SK-N-SH (cell line): Measurements from ENCODE around the gene NEK10. TPM values are rescaled to one million over a fixed set of nuclear protein-coding genes. Genes with fewer than 3 reads are reported as not detected.

ENCODE experiments used
- CTCF ChIA-PET: fragments of 300-600, 350-600 bp; formaldehyde crosslinking; extraction: SDS; loops from one replicate; lab custom pipeline; 2021; lab: Yijun Ruan, JAX
- POLR2A ChIA-PET: fragments of 350-600 bp; sonication (Branson Sonifier 250); formaldehyde crosslinking; extraction: SDS; loops from one replicate; lab custom pipeline; 2020; ENCODE audit warnings: antibody characterized with exemption, inconsistent platforms; lab: Yijun Ruan, JAX
- DNase-seq: peaks from one replicate; pipeline ENCODE4 v3.0.0; 2012
- H2AFZ ChIP-seq: fragments of 200-600 bp; sonication (generic); 2 replicates; pipeline ENCODE4 v1.8.1; 2016; ENCODE audit warnings: antibody characterized with exemption, mild to moderate bottlenecking, low read depth
- H3F3A ChIP-seq: fragments of 200-600 bp; sonication (generic); replicated peaks from 2 replicates; pipeline ENCODE3; 2016; ENCODE audit warnings: antibody characterized with exemption, mild to moderate bottlenecking; ENCODE audit not compliant: insufficient read depth
- H3K27ac ChIP-seq, 2 experiments: fragments of 200-500 bp in 1 of 2; fragments of 200-600 bp in 1 of 2; sonication (Bioruptor generic) in 1 of 2; sonication (generic), shearing (Covaris generic) in 1 of 2; 2 replicates each; pipeline versions ENCODE4 v1.5.1 to v1.6.1; 2014 to 2016; ENCODE audit warnings: low read depth in 2 of 2, inconsistent platforms in 1 of 2, low read length in 1 of 2, mild to moderate bottlenecking in 1 of 2, mixed read lengths in 1 of 2
- H3K27me3 ChIP-seq: fragments of 200-600 bp; sonication (generic), shearing (Covaris generic); 2 replicates; pipeline ENCODE4 v1.6.1; 2016; ENCODE audit warnings: mixed run types; ENCODE audit not compliant: insufficient read depth
- H3K36me3 ChIP-seq, 2 experiments: fragments of 200-500 bp in 1 of 2; fragments of 200-600 bp in 1 of 2; sonication (Bioruptor generic) in 1 of 2; sonication (generic) in 1 of 2; replicated peaks in 1 of 2; 2 replicates each; pipeline versions ENCODE3 to v1.5.1; 2014 to 2016; ENCODE audit warnings: low read length in 1 of 2, mild to moderate bottlenecking in 1 of 2; ENCODE audit not compliant: insufficient read depth in 2 of 2, control insufficient read depth in 1 of 2
- H3K4me1 ChIP-seq, 2 experiments: fragments of 200-500 bp in 1 of 2; fragments of 200-600 bp in 1 of 2; sonication (Bioruptor generic) in 1 of 2; sonication (generic), shearing (Covaris generic) in 1 of 2; 2 replicates each; pipeline versions ENCODE4 v1.5.1 to v1.6.1; 2014 to 2016; ENCODE audit warnings: low read depth in 1 of 2, low read length in 1 of 2, mixed run types in 1 of 2; ENCODE audit not compliant: insufficient read depth in 2 of 2, control insufficient read depth in 1 of 2
- H3K4me2 ChIP-seq: fragments of 200-600 bp; sonication (generic), shearing (Covaris generic); 2 replicates; pipeline ENCODE4 v1.6.1; 2017; ENCODE audit warnings: mixed run types
- H3K4me3 ChIP-seq, 2 experiments: fragments of 200-500 bp in 1 of 2; fragments of 200-600 bp in 1 of 2; sonication (Bioruptor generic) in 1 of 2; sonication (generic), shearing (Covaris generic) in 1 of 2; 2 replicates each; pipeline versions ENCODE4 v1.5.1 to v1.8.1; 2014 to 2016; ENCODE audit warnings: low read depth in 2 of 2, inconsistent platforms in 1 of 2, low read length in 1 of 2, mild to moderate bottlenecking in 1 of 2, mixed read lengths in 1 of 2, moderate library complexity in 1 of 2
- H3K79me2 ChIP-seq: fragments of 200-600 bp; sonication (generic); 2 replicates; pipeline ENCODE4 v1.8.1; 2017; ENCODE audit warnings: mild to moderate bottlenecking; ENCODE audit not compliant: insufficient read depth
- H3K9ac ChIP-seq: fragments of 200-600 bp; sonication (generic); 2 replicates; pipeline ENCODE4 v1.6.1; 2017; ENCODE audit warnings: mixed run types
- H3K9me2 ChIP-seq: fragments of 200-600 bp; sonication (generic); 2 replicates; pipeline ENCODE4 v1.6.1; 2017; ENCODE audit warnings: mixed run types
- H3K9me3 ChIP-seq: fragments of 200-600 bp; sonication (generic); 2 replicates; pipeline ENCODE4 v1.6.1; 2017; ENCODE audit warnings: mixed run types, mild to moderate bottlenecking, moderate library complexity
- H4K20me1 ChIP-seq: fragments of 200-600 bp; sonication (generic); 2 replicates; pipeline ENCODE4 v1.6.1; 2017; ENCODE audit warnings: mild to moderate bottlenecking, mixed run types; ENCODE audit not compliant: insufficient read depth
- MEF2A ChIP-seq: IDR thresholded peaks from 2 replicates; pipeline ENCODE4 v1.4.0; 2012; ENCODE audit warnings: low read depth, borderline replicate concordance
- RAD21 ChIP-seq: IDR thresholded peaks from 2 replicates; pipeline ENCODE4 v1.6.1; 2012; ENCODE audit warnings: mild to moderate bottlenecking, low read length
- SIN3A ChIP-seq: IDR thresholded peaks from 2 replicates; pipeline ENCODE4 v1.6.1; 2012; ENCODE audit warnings: low read depth, mild to moderate bottlenecking, low read length, moderate library complexity, borderline replicate concordance
- WGBS: methylation state at CpG from one replicate; pipeline ENCODE4 v1.1.6; 2017; ENCODE audit warnings: low lambda C conversion rate; 5-methylcytosine and 5-hydroxymethylcytosine counted together
- polyA plus RNA-seq, 3 experiments: library from polyadenylated mRNA; depleted of rRNA; stranded (reverse); fragments of >200 nt; gene quantifications; 2 replicates each; pipeline ENCODE4 v1.2.3, GENCODE V29; 2012
- TF ChIP-seq, protein P1 (sequence below): IDR thresholded peaks from 2 replicates; pipeline ENCODE4; 2012
- TF ChIP-seq, protein P2 (sequence below): IDR thresholded peaks from 2 replicates; pipeline ENCODE4 v1.4.0; 2012; ENCODE audit warnings: low read depth
- TF ChIP-seq, protein P3 (sequence below): IDR thresholded peaks from 2 replicates; pipeline ENCODE4 v1.6.1; 2012; ENCODE audit warnings: mild to moderate bottlenecking, low read depth, low read length, moderate library complexity

NEK10 gene
- polyA plus RNA-seq, 1 of the 3 experiments (the other 2 are of a cell fraction) = 1.0 TPM

DNA sequence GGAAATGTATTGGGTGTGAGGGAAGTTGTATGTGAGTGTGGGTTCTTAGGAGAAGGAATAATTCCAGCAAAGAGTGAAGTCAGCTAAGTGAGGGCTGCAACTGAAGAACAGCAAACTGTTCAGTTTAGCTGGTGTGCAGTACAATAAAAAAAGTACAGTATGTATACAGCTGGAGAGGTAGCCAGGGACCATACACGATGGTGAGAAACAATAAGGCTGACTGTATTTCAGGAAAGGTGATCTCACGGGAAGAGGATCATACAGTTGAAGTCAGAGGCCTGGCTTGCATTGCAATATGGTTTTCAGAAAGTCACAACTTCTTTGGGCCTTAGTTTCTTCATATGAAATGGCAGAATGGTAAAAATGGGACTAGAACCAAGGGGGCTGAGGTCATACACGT lies 222.4 kb downstream of the NEK10 start:
- H3K27ac ChIP-seq = no peak overlapping the region
- H3F3A ChIP-seq = no peaks in the 10 kb centered on the region
- no peaks in the 10 kb centered on the region for H3K36me3 ChIP-seq
- H2AFZ ChIP-seq = peak overlapping the region; percentile 16; the same call in 1 of the 2 replicates
- H3K9ac ChIP-seq = no peak overlapping the region
- H4K20me1 ChIP-seq = no peaks in the 10 kb centered on the region
- H3K9me3 ChIP-seq = no peaks in the 10 kb centered on the region
- TF ChIP-seq, protein P1, sequence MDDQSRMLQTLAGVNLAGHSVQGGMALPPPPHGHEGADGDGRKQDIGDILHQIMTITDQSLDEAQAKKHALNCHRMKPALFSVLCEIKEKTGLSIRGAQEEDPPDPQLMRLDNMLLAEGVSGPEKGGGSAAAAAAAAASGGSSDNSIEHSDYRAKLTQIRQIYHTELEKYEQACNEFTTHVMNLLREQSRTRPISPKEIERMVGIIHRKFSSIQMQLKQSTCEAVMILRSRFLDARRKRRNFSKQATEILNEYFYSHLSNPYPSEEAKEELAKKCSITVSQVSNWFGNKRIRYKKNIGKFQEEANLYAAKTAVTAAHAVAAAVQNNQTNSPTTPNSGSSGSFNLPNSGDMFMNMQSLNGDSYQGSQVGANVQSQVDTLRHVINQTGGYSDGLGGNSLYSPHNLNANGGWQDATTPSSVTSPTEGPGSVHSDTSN = no peak
- TF ChIP-seq, protein P2, sequence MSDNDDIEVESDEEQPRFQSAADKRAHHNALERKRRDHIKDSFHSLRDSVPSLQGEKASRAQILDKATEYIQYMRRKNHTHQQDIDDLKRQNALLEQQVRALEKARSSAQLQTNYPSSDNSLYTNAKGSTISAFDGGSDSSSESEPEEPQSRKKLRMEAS = no peak
- TF ChIP-seq SIN3A = no peak
- H3K4me3 ChIP-seq = no peak overlapping the region
- no peak overlapping the region for H3K4me2 ChIP-seq
- ChIA-PET POLR2A (no interaction called here), CTCF (interaction anchor here (1.2 to 4.6 kb wide), 4 partner anchors 12 to 534 kb away, joined by 3 to 40 read pairs (median 4); no protein-coding TSS in a partner anchor)
- H3K79me2 ChIP-seq = no peaks in the 10 kb centered on the region
- H3K4me1 ChIP-seq = no peaks in the 10 kb centered on the region
- H3K27me3 ChIP-seq = no peaks in the 10 kb centered on the region
- H3K9me2 ChIP-seq = no peaks in the 10 kb centered on the region
- 36% methylated on average over 3 of the region's 3 CpGs for WGBS
- DNase-seq = no peak

DNA sequence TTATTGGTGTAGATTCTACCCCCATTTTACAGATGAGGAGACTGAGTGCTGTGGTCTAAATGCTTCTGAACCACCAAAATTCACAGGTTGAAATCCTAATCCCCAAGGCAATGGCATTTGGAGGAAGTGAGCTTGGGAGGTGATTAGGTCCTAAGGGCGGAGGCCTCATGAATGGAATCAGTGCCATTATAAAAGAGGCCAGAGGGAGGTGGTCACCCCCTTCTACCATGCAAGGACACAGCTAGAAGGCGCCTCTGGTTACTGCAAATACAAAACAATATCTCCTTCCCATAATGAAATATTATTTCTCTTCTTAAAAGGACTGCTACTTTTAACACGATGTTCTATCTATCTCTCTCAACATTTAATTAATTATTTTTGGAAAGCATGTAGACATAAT lies 223.5 kb downstream of the NEK10 start:
- H3K4me2 ChIP-seq = no peak overlapping the region
- ChIA-PET CTCF (interaction anchor here (1.2 to 4.6 kb wide), 3 partner anchors 12 to 536 kb away, joined by 3 to 40 read pairs (median 4); no protein-coding TSS in a partner anchor), POLR2A (no interaction called here)
- H2AFZ ChIP-seq = no peak overlapping the region
- H3K4me1 ChIP-seq = no peaks in the 10 kb centered on the region
- no peaks in the 10 kb centered on the region for H3K9me3 ChIP-seq
- DNase-seq = no peak
- whole genome bisulfite sequencing = 41% methylated on average over 3 of the region's 3 CpGs
- H3F3A ChIP-seq = no peaks in the 10 kb centered on the region
- H4K20me1 ChIP-seq = no peaks in the 10 kb centered on the region
- H3K9ac ChIP-seq = no peak overlapping the region
- no peaks in the 10 kb centered on the region for H3K36me3 ChIP-seq
- no peaks in the 10 kb centered on the region for H3K27me3 ChIP-seq
- H3K79me2 ChIP-seq = no peaks in the 10 kb centered on the region
- no peak overlapping the region for H3K4me3 ChIP-seq
- no peaks in the 10 kb centered on the region for H3K9me2 ChIP-seq
- no peak for TF ChIP-seq MEF2A
- no peak for TF ChIP-seq RAD21
- TF ChIP-seq, protein P3, sequence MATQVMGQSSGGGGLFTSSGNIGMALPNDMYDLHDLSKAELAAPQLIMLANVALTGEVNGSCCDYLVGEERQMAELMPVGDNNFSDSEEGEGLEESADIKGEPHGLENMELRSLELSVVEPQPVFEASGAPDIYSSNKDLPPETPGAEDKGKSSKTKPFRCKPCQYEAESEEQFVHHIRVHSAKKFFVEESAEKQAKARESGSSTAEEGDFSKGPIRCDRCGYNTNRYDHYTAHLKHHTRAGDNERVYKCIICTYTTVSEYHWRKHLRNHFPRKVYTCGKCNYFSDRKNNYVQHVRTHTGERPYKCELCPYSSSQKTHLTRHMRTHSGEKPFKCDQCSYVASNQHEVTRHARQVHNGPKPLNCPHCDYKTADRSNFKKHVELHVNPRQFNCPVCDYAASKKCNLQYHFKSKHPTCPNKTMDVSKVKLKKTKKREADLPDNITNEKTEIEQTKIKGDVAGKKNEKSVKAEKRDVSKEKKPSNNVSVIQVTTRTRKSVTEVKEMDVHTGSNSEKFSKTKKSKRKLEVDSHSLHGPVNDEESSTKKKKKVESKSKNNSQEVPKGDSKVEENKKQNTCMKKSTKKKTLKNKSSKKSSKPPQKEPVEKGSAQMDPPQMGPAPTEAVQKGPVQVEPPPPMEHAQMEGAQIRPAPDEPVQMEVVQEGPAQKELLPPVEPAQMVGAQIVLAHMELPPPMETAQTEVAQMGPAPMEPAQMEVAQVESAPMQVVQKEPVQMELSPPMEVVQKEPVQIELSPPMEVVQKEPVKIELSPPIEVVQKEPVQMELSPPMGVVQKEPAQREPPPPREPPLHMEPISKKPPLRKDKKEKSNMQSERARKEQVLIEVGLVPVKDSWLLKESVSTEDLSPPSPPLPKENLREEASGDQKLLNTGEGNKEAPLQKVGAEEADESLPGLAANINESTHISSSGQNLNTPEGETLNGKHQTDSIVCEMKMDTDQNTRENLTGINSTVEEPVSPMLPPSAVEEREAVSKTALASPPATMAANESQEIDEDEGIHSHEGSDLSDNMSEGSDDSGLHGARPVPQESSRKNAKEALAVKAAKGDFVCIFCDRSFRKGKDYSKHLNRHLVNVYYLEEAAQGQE = no peak
- TF ChIP-seq, all 33 proteins: peak for 0
- H3K27ac ChIP-seq = no peak overlapping the region
